CD8-positive, alpha-beta memory T cell (primary cell): ENCODE measurements around the gene PLA2G10. TPM values are rescaled to one million over a fixed set of nuclear protein-coding genes. Genes with fewer than 3 reads are reported as not detected.
A peak's percentile ranks its signal among the peaks of the same experiment; 100 is the strongest.
"Not testable (repeated sequence)": the region's sequence is repeated elsewhere in the genome, so short reads cannot be mapped to it uniquely, and the experiment has no call there.

ENCODE experiments used
- CTCF ChIA-PET: fragments of 350-600 bp; sonication (Branson Sonifier 250); formaldehyde crosslinking; loops from one replicate; lab custom pipeline; 2021; ENCODE audit warnings: antibody characterized with exemption; lab: Charles Lee
- POLR2A ChIA-PET: fragments of 350-600 bp; sonication (Branson Sonifier 250); formaldehyde crosslinking; loops from one replicate; lab custom pipeline; 2021; ENCODE audit warnings: antibody characterized with exemption; lab: Charles Lee
- DNase-seq, 5 donors: peaks; one replicate each; pipeline versions ENCODE4 v3.0.0 to v3.0.0-alpha.2; 2020 to 2022; ENCODE audit warnings: mixed read lengths in 1 of 5
- H3K27ac ChIP-seq: one replicate; pipeline ENCODE4 v1.7.0; 2013; ENCODE audit warnings: low read depth, mild to moderate bottlenecking, low read length, moderate library complexity
- H3K27me3 ChIP-seq: 2 replicates; pipeline ENCODE4 v1.7.0; 2013; ENCODE audit warnings: low read length, mild to moderate bottlenecking; ENCODE audit not compliant: insufficient read depth, poor library complexity, severe bottlenecking
- H3K36me3 ChIP-seq: 2 replicates; pipeline ENCODE4 v1.7.0; 2013; ENCODE audit warnings: mild to moderate bottlenecking, low read length, moderate library complexity; ENCODE audit not compliant: insufficient read depth
- H3K4me1 ChIP-seq: 2 replicates; pipeline ENCODE4 v1.7.0; 2013; ENCODE audit warnings: mild to moderate bottlenecking, low read length, moderate library complexity; ENCODE audit not compliant: insufficient read depth
- H3K4me3 ChIP-seq: 2 replicates; pipeline ENCODE4 v1.7.0; 2013; ENCODE audit warnings: mild to moderate bottlenecking, low read length
- H3K9me3 ChIP-seq: 2 replicates; pipeline ENCODE4 v1.7.0; 2013; ENCODE audit warnings: mild to moderate bottlenecking, low read length
- H3K27ac Mint-ChIP-seq, 8 donors: one replicate each; pipeline ENCODE4 v1.8.0; 2020 to 2021; ENCODE audit warnings: mixed read lengths in 8 of 8, mild to moderate bottlenecking in 6 of 8, inconsistent platforms in 3 of 8, moderate library complexity in 3 of 8
- H3K27me3 Mint-ChIP-seq, 2 donors: one replicate each; pipeline ENCODE4 v1.8.0; 2020 to 2021; ENCODE audit warnings: mixed read lengths in 2 of 2, mild to moderate bottlenecking in 1 of 2, moderate library complexity in 1 of 2
- H3K36me3 Mint-ChIP-seq, 3 donors: one replicate each; pipeline ENCODE4 v1.8.0; 2020 to 2021; ENCODE audit warnings: mixed read lengths in 3 of 3, inconsistent platforms in 1 of 3, mild to moderate bottlenecking in 1 of 3
- H3K4me1 Mint-ChIP-seq, 3 donors: one replicate each; pipeline ENCODE4 v1.8.0; 2020 to 2021; ENCODE audit warnings: mixed read lengths in 3 of 3, inconsistent platforms in 1 of 3, mild to moderate bottlenecking in 1 of 3
- H3K4me3 Mint-ChIP-seq, 7 donors: one replicate each; pipeline ENCODE4 v1.8.0; 2020 to 2021; ENCODE audit warnings: mixed read lengths in 7 of 7, mild to moderate bottlenecking in 6 of 7, moderate library complexity in 4 of 7, inconsistent platforms in 2 of 7
- H3K9me3 Mint-ChIP-seq, 5 donors: one replicate each; pipeline ENCODE4 v1.8.0; 2020 to 2022; ENCODE audit warnings: mixed read lengths in 5 of 5, mild to moderate bottlenecking in 3 of 5, moderate library complexity in 2 of 5, inconsistent platforms in 1 of 5
- polyA plus RNA-seq: library from polyadenylated mRNA; unstranded; fragments of 300-500 nt; fragmentation: Illumina TruSeq; gene quantifications from one replicate; pipeline ENCODE4 v1.2.3, GENCODE V29; 2021
- total RNA-seq, 2 experiments: library from RNA; stranded (reverse); gene quantifications; one replicate each; pipeline ENCODE4 v1.2.3, GENCODE V29; 2021

PLA2G10 gene
- total and polyA plus RNA-seq, 3 experiments from 2014 or later: not detected

DNA sequence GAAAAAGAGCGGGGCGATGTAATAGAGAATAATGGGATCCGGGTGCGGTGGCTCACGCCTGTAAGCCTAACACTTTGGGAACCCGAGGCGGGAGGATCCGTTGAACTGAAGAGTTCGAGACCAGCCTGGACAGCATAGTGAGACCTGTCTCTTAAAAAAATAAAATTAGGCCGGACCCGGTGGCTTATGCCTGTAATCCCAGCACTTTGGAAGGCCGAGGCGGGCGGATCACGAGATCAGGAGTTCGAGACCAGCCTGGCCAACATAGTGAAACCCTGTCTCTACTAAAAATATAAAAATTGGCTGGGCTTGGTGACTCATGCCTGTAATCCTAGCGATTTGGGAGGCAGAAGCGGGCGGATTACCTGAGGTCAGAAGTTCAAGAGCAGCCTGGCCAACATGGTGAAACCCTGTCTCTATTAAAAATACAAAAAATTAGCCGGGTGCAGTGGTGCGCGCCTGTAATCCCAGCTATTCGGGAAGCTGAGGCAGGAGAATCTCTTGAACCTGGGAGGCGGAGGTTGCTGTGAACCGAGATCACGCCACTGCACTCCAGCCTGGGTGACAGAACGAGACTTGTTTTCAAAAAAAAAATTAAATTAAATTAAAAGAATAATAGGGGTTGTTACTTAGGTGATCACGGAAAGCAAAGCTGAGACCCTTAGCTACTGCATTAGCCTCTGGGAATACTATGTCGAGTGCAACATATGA is 63.3 kb downstream of the PLA2G10 start:
- Mint-ChIP-seq H3K36me3 (peaks cover 4 to 41% (median 7%) of the 10 kb centered on the region in 3 donors), H3K27ac (peak overlapping the region; percentile 95 to 100 (median 99)), H3K4me1 (peaks cover 45 to 79% (median 67%) of the 10 kb centered on the region in 3 donors), H3K4me3 (peak overlapping the region; percentile 83 to 100 (median 91))
- H3K9me3 ChIP-seq, H3K36me3 ChIP-seq, H3K27me3 Mint-ChIP-seq, H3K27me3 ChIP-seq, CTCF ChIA-PET, H3K9me3 Mint-ChIP-seq, DNase-seq: not testable (repeated sequence)
- H3K4me3 ChIP-seq: peak overlapping the region; percentile 62
- POLR2A ChIA-PET: interaction anchor here (0.6 kb wide), 1 partner anchor 711 kb away, joined by 3 read pairs; the partner anchor contains the start of gene ERCC4
- H3K4me1 ChIP-seq: peaks cover 54% of the 10 kb centered on the region
- peak overlapping the region; percentile 91 for H3K27ac ChIP-seq

DNA sequence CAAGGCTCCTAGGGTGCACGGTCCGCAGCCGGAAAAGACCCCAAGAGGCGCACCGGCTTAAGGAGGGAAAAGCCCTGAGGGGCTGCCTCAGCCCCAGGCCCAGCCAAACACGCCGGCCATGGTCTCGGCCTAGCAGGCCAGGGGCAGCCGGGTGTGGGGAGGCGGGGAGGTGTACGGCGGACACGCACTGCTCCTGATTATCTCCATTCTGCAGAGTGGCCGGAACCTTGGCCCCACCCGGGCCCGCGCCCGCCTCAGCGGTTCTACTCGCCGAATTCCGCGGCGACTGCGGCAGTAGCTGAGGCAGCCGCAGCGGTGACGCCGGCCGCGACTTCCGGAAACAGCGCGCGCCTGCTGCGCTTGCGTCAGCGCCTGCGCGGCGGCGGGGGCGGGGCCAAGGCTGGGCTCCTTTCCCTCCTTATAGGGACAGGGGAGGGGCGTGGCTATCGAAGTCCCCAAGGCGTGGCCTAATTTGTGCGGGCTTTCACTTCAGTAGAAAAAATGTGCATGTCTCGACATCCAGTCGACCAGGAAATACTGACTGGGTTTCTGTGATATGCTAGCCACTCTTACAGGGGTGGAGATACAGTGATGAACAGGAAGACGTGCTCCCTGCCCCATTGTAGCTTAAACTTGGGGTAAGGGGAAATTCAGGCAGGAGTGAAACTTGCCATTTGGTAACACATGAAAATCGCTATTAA is 64.0 kb downstream of the PLA2G10 start, which contains the start of gene PARN:
TSS of gene PARN (minus strand) at position 342 of the 701 bp plus-strand sequence. CDS start at position 207, 135 bp downstream.
- CTCF ChIA-PET: no interaction called here
- peak within 1 kb of the TSS; percentile 91 for H3K27ac ChIP-seq
- peak within 1 kb of the TSS; percentile 95 to 100 (median 99) for H3K27ac Mint-ChIP-seq
- H3K4me1 ChIP-seq: peaks cover 46% of the 10 kb centered on the region
- peak within 1 kb of the TSS; percentile 64 for H3K4me3 ChIP-seq
- no peaks in the 10 kb centered on the region for H3K9me3 ChIP-seq
- H3K36me3 ChIP-seq: peaks cover 12% of the 10 kb centered on the region
- no peaks in the 10 kb centered on the region for H3K27me3 ChIP-seq
- H3K36me3 Mint-ChIP-seq: peaks cover 8 to 48% (median 10%) of the 10 kb centered on the region in 3 donors
- POLR2A ChIA-PET: interaction anchor here (0.6 kb wide), 2 partner anchors 708 to 710 kb away, joined by 3 read pairs; partner anchors contain the start of gene ERCC4
- peaks cover 45 to 76% (median 64%) of the 10 kb centered on the region in 3 donors for H3K4me1 Mint-ChIP-seq
- peaks cover 0 to 2% of the 10 kb centered on the region in 2 donors for H3K27me3 Mint-ChIP-seq
- peak within 1 kb of the TSS; percentile 83 to 97 (median 91) for H3K4me3 Mint-ChIP-seq
- peaks cover 0 to 4% (median 0%) of the 10 kb centered on the region in 5 donors for H3K9me3 Mint-ChIP-seq
- peak; percentile 95 to 98 (median 98) for DNase-seq

DNA sequence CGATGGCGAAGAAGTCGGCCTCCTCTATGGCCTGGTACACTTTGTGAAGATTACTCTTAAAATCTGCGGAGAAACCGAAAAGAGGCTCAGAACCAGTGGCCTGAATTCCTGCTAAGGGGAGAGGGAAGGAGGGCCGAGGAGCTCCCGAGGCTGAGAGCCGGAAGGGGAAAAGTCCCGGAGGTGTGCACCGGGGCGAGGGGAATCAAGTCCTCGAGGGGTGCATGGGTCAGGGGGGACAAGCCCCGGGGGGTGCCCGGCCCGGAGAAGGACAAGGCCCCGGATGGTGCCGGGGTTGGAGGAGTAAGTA is 64.5 kb downstream of the PLA2G10 start:
- H3K4me3 Mint-ChIP-seq: peak overlapping the region; percentile 83 to 97 (median 91)
- H3K4me1 ChIP-seq: peaks cover 41% of the 10 kb centered on the region
- POLR2A ChIA-PET: interaction anchor here (0.6 kb wide), 1 partner anchor 707 kb away, joined by 3 read pairs; no protein-coding TSS in a partner anchor

GRCh38 chr16:14628806-14629611 is 65.1 kb downstream of the PLA2G10 start:
- peak overlapping the region; percentile 83 to 97 (median 91) for H3K4me3 Mint-ChIP-seq
- peak overlapping the region; percentile 64 for H3K4me3 ChIP-seq
- no peaks in the 10 kb centered on the region for H3K9me3 ChIP-seq
- peaks cover 37 to 67% (median 55%) of the 10 kb centered on the region in 3 donors for H3K4me1 Mint-ChIP-seq
- peaks cover 15% of the 10 kb centered on the region for H3K36me3 ChIP-seq
- peak overlapping the region; percentile 91 for H3K27ac ChIP-seq
- peak in 3 of 5 donors; percentile 5 to 50 (median 6) for DNase-seq
- peaks cover 10 to 56% (median 10%) of the 10 kb centered on the region in 3 donors for H3K36me3 Mint-ChIP-seq
- peaks cover 0 to 4% (median 0%) of the 10 kb centered on the region in 5 donors for H3K9me3 Mint-ChIP-seq
- POLR2A ChIA-PET: interaction anchor here (0.5 kb wide), 1 partner anchor 693 kb away, joined by 3 read pairs; no protein-coding TSS in a partner anchor
- CTCF ChIA-PET: no interaction called here
- no peaks in the 10 kb centered on the region for H3K27me3 ChIP-seq
- H3K27ac Mint-ChIP-seq: peak overlapping the region; percentile 93 to 100 (median 98)
- peaks cover 0 to 2% of the 10 kb centered on the region in 2 donors for H3K27me3 Mint-ChIP-seq
- peaks cover 36% of the 10 kb centered on the region for H3K4me1 ChIP-seq

More for the DNA sequence above, 64.5 kb downstream of the PLA2G10 start:
- no peaks in the 10 kb centered on the region for H3K9me3 ChIP-seq
- H3K36me3 ChIP-seq: peaks cover 15% of the 10 kb centered on the region
- peak overlapping the region; percentile 91 for H3K27ac ChIP-seq
- Mint-ChIP-seq H3K27ac (peak overlapping the region; percentile 93 to 100 (median 98)), H3K27me3 (peaks cover 0 to 2% of the 10 kb centered on the region in 2 donors), H3K4me1 (peaks cover 41 to 71% (median 59%) of the 10 kb centered on the region in 3 donors), H3K9me3 (peaks cover 0 to 4% (median 0%) of the 10 kb centered on the region in 5 donors), H3K36me3 (peaks cover 8 to 53% (median 10%) of the 10 kb centered on the region in 3 donors)
- CTCF ChIA-PET: no interaction called here
- H3K4me3 ChIP-seq: peak overlapping the region; percentile 64
- DNase-seq: peak in 1 of 5 donors; percentile 15
- no peaks in the 10 kb centered on the region for H3K27me3 ChIP-seq

GRCh38 chr16:14627078-14627477 is 67.0 kb downstream of the PLA2G10 start:
- peaks cover 10 to 68% (median 15%) of the 10 kb centered on the region in 3 donors for H3K36me3 Mint-ChIP-seq
- POLR2A ChIA-PET: no interaction called here
- H3K36me3 ChIP-seq: peaks cover 15% of the 10 kb centered on the region

More at GRCh38 chr16:14627078-14627477, 67.0 kb downstream of the PLA2G10 start:
- H3K4me1 ChIP-seq: peaks cover 32% of the 10 kb centered on the region
- no peaks in the 10 kb centered on the region for H3K9me3 ChIP-seq
- no peak for DNase-seq
- H3K27me3 Mint-ChIP-seq: no peaks in the 10 kb centered on the region
- H3K4me1 Mint-ChIP-seq: peaks cover 29 to 54% (median 43%) of the 10 kb centered on the region in 3 donors
- CTCF ChIA-PET: no interaction called here
- H3K27ac Mint-ChIP-seq: peak overlapping the region in 4 of 8 donors; percentile 1 to 75 (median 34)
- no peak overlapping the region for H3K27ac ChIP-seq
- peaks cover 0 to 4% (median 0%) of the 10 kb centered on the region in 5 donors for H3K9me3 Mint-ChIP-seq
- no peaks in the 10 kb centered on the region for H3K27me3 ChIP-seq
- no peak overlapping the region for H3K4me3 ChIP-seq
- peak overlapping the region in 1 of 7 donors; percentile 61 for H3K4me3 Mint-ChIP-seq

Other genes starting within 250 kb of the PLA2G10 start
- 10 to 100 TPM; 45.9 to 48.2 TPM for gene PARN, start 64.0 kb downstream of the PLA2G10 start, total RNA-seq
- gene PARN, start 64.0 kb downstream of the PLA2G10 start, polyA plus RNA-seq: 46.0 TPM
- 10 to 100 TPM; 79.1 to 87.7 TPM for gene BFAR, start 61.4 kb downstream of the PLA2G10 start, total RNA-seq
- 49.4 TPM for gene BFAR, start 61.4 kb downstream of the PLA2G10 start, polyA plus RNA-seq
- gene NPIPA3, start 9.1 kb upstream of the PLA2G10 start, total RNA-seq: 1 to 10 TPM in 1 of 2 experiments, under 1 TPM in 1; 0.69 to 1.8 TPM
- not detected for gene NPIPA3, start 9.1 kb upstream of the PLA2G10 start, polyA plus RNA-seq
- gene NPIPA2, start 48.2 kb upstream of the PLA2G10 start, total RNA-seq: 1 to 10 TPM in 1 of 2 experiments, under 1 TPM in 1; 0.71 to 1.4 TPM
- gene NPIPA2, start 48.2 kb upstream of the PLA2G10 start, polyA plus RNA-seq: not detected
- 10 to 100 TPM; 81.5 to 85.3 TPM for gene NOMO1, start 139.4 kb upstream of the PLA2G10 start, total RNA-seq
- gene NOMO1, start 139.4 kb upstream of the PLA2G10 start, polyA plus RNA-seq: 40.8 TPM
- 10 to 100 TPM; 69.2 to 71.0 TPM for gene NPIPA1, start 243.1 kb upstream of the PLA2G10 start, total RNA-seq
- 4.1 TPM for gene NPIPA1, start 243.1 kb upstream of the PLA2G10 start, polyA plus RNA-seq